ENCODE results near the gene BLACAT1.
"Not testable (repeated sequence)": the region's sequence is repeated elsewhere in the genome, so short reads cannot be mapped to it uniquely, and the experiment has no call there.

Gene BLACAT1

DNA sequence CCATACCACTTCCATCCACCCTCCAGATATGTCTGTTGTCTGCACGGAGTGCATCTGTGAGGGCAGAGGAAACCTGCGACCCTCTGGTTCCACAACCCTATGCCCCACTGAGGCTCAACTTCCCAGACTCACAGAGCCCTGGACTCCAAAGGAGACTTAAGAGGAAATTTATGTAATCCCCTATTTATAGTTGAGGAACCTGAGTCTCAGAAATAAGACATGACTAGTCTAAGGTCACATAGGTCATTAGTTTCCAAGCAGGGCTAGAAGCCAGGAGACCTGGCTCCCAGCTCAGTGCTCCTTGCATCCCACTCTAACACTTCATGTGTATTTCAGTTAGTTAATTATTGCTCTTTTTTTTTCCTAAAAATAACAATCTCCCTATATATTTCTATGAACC, 18.3 kb downstream of the BLACAT1 start:
- Histone ChIP-seq H3K27me3 (ENCODE audit: low read depth, low read length) (peaks cover 22% of the 10 kb centered on the region), H3K4me1 (ENCODE audit: low read length) (peaks cover 36% of the 10 kb centered on the region)

DNA sequence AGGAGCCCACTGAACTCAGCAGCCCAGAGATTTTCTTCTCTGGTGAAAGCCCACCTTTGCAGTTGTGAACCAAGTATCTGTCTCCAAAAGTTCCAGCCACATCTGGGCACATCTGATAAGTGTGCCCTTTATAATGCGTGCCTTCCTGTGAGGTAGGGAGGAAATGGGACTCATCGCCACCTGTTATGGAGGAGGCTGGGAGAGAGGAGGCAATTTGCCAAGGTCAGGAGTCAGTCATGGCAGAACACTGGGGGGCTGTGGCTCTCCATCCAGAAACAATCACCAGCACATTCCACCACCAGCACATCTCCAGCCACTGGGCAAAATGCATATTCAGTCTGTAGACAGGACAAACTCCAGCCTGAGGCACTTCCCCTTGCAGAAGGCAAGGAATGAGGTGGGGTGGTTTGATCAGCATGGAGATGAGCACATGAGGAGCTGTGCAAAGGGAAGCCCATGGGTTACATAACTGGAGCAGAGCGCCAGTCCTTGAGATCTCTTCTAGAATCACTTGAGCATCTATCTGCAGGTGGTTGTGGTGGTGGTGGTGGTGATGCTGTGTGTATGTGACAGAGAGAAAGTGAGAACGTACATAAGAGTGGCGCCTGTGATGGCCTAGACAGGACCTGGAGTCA, 19.0 kb downstream of the BLACAT1 start:
- Histone ChIP-seq H3K4me3 (ENCODE audit: low read length) (no peak overlapping the region), H4K20me1 (ENCODE audit: insufficient read depth, low read length) (no peaks in the 10 kb centered on the region), H3K9ac (ENCODE audit: low read length) (no peak overlapping the region), H3K9me3 (ENCODE audit: insufficient read depth, low read length) (no peaks in the 10 kb centered on the region), H3K4me2 (ENCODE audit: low read length) (no peak overlapping the region), H3K4me1 (ENCODE audit: low read length) (peaks cover 36% of the 10 kb centered on the region), H2AFZ (ENCODE audit: low read depth, low read length) (no peak overlapping the region), H3K27me3 (ENCODE audit: low read depth, low read length) (peaks cover 28% of the 10 kb centered on the region), H3K36me3 (replicated peaks; ENCODE audit: low read depth, low read length) (no peaks in the 10 kb centered on the region), H3K27ac (ENCODE audit: low read length) (no peak overlapping the region), H3K79me2 (ENCODE audit: low read length) (no peaks in the 10 kb centered on the region)
- TF ChIP-seq, protein P1, sequence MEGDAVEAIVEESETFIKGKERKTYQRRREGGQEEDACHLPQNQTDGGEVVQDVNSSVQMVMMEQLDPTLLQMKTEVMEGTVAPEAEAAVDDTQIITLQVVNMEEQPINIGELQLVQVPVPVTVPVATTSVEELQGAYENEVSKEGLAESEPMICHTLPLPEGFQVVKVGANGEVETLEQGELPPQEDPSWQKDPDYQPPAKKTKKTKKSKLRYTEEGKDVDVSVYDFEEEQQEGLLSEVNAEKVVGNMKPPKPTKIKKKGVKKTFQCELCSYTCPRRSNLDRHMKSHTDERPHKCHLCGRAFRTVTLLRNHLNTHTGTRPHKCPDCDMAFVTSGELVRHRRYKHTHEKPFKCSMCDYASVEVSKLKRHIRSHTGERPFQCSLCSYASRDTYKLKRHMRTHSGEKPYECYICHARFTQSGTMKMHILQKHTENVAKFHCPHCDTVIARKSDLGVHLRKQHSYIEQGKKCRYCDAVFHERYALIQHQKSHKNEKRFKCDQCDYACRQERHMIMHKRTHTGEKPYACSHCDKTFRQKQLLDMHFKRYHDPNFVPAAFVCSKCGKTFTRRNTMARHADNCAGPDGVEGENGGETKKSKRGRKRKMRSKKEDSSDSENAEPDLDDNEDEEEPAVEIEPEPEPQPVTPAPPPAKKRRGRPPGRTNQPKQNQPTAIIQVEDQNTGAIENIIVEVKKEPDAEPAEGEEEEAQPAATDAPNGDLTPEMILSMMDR (IDR thresholded peaks at IDR 0.05; ENCODE audit: low read depth, low read length): no peak
- no peak for TF ChIP-seq EZH2phosphoT487 (IDR thresholded peaks at IDR 0.05; ENCODE audit: low read depth)

More for the DNA sequence above, 18.3 kb downstream of the BLACAT1 start:
- Histone ChIP-seq H3K4me2 (ENCODE audit: low read length) (no peak overlapping the region), H3K27ac (ENCODE audit: low read length) (no peak overlapping the region), H3K9ac (ENCODE audit: low read length) (no peak overlapping the region), H3K36me3 (replicated peaks; ENCODE audit: low read depth, low read length) (no peaks in the 10 kb centered on the region), H4K20me1 (ENCODE audit: insufficient read depth, low read length) (no peaks in the 10 kb centered on the region), H3K79me2 (ENCODE audit: low read length) (no peaks in the 10 kb centered on the region), H2AFZ (ENCODE audit: low read depth, low read length) (no peak overlapping the region), H3K4me3 (ENCODE audit: low read length) (no peak overlapping the region), H3K9me3 (ENCODE audit: insufficient read depth, low read length) (no peaks in the 10 kb centered on the region)
- TF ChIP-seq, protein P1 (IDR thresholded peaks at IDR 0.05; ENCODE audit: low read depth, low read length): no peak
- no peak for TF ChIP-seq EZH2phosphoT487 (IDR thresholded peaks at IDR 0.05; ENCODE audit: low read depth)

DNA sequence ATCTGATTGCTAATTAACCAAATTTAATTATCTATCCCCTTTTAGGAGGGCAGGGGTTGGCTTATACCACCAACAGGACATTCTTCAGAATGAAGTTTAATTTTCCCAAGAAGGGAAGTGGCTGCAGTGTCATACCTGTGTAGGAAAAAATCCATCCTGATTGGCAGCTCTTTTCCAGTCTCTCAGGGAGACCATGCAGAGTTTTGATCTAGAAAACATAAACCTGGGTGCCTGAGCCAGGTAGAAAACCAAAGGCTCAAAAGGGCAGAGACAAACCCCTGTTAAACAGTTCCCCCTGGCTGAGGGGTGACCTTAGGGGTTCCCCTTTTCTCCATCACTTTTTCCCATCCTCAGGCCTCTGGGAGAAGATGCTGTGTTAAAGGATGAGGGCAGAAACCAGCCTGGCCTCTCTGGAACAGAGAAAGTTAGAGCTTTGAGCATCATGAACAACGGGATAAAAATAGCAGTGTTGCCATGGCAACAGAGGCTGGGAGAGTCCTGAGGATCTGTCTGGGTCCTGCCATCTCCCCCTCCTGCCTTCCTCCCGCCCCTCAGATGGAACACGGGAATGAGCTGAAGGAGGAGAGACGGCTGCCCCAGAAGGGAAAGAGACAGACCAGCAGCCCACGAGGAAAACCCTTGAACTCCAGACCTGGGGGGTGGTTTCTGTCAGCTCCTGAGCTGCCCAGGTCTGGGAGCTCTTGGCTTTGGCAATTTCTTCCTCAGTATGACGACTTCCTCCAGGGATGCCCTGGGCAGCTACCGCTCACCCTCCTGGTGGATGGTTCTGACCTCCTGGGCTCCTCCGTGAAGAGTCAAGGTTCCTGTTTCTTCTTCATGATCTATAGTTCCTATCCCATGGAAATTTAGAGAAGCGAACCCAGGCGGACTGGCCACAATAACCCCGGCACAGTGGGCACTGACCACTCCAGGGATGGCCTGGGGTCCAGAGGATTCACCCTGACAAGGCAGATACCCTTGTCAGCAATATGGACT, 20.0 kb downstream of the BLACAT1 start:
- Histone ChIP-seq H3K36me3 (replicated peaks; ENCODE audit: low read depth, low read length) (no peaks in the 10 kb centered on the region), H3K9me3 (ENCODE audit: insufficient read depth, low read length) (no peaks in the 10 kb centered on the region), H3K27me3 (ENCODE audit: low read depth, low read length) (peaks cover 35% of the 10 kb centered on the region), H3K27ac (ENCODE audit: low read length) (no peak overlapping the region), H2AFZ (ENCODE audit: low read depth, low read length) (no peak overlapping the region), H3K4me1 (ENCODE audit: low read length) (peaks cover 33% of the 10 kb centered on the region), H3K4me2 (ENCODE audit: low read length) (peak overlapping the region; percentile 53), H3K4me3 (ENCODE audit: low read length) (peak overlapping the region; percentile 17; the same call in 1 of the 2 replicates), H3K9ac (ENCODE audit: low read length) (no peak overlapping the region), H4K20me1 (ENCODE audit: insufficient read depth, low read length) (no peaks in the 10 kb centered on the region), H3K79me2 (ENCODE audit: low read length) (no peaks in the 10 kb centered on the region)
- TF ChIP-seq, protein P1 (IDR thresholded peaks at IDR 0.05; ENCODE audit: low read depth, low read length): no peak
- TF ChIP-seq EZH2phosphoT487 (IDR thresholded peaks at IDR 0.05; ENCODE audit: low read depth): no peak

- peaks cover 32% of the 10 kb centered on the region for H3K4me1 ChIP-seq (ENCODE audit: low read length)
- H3K27me3 ChIP-seq (ENCODE audit: low read depth, low read length): peaks cover 44% of the 10 kb centered on the region
- no peak overlapping the region for H2AFZ ChIP-seq (ENCODE audit: low read depth, low read length)
- H3K9ac ChIP-seq (ENCODE audit: low read length): no peak overlapping the region
- no peaks in the 10 kb centered on the region for H3K36me3 ChIP-seq (replicated peaks; ENCODE audit: low read depth, low read length)
- H3K27ac ChIP-seq (ENCODE audit: low read length): no peak overlapping the region
- no peaks in the 10 kb centered on the region for H3K9me3 ChIP-seq (ENCODE audit: insufficient read depth, low read length)
- H3K79me2 ChIP-seq (ENCODE audit: low read length): no peaks in the 10 kb centered on the region
- H3K4me3 ChIP-seq (ENCODE audit: low read length): 0 out of 2 replicates have a peak overlapping the region, but pooled peaks have one; percentile 2
- peak overlapping the region; percentile 53 for H3K4me2 ChIP-seq (ENCODE audit: low read length)
- TF ChIP-seq, protein P1 (IDR thresholded peaks at IDR 0.05; ENCODE audit: low read depth, low read length): no peak
- TF ChIP-seq EZH2phosphoT487 (IDR thresholded peaks at IDR 0.05; ENCODE audit: low read depth): no peak
- no peaks in the 10 kb centered on the region for H4K20me1 ChIP-seq (ENCODE audit: insufficient read depth, low read length)
Measured at GRCh38 chr1:205434738-205435137, 21.1 kb downstream of the BLACAT1 start.

- not testable (repeated sequence) for H3K79me2 ChIP-seq (ENCODE audit: low read length); H3K27ac ChIP-seq (ENCODE audit: low read length); H4K20me1 ChIP-seq (ENCODE audit: insufficient read depth, low read length); H3K4me3 ChIP-seq (ENCODE audit: low read length); H3K4me2 ChIP-seq (ENCODE audit: low read length); H3K36me3 ChIP-seq (replicated peaks; ENCODE audit: low read depth, low read length); H2AFZ ChIP-seq (ENCODE audit: low read depth, low read length); H3K9me3 ChIP-seq (ENCODE audit: insufficient read depth, low read length); H3K9ac ChIP-seq (ENCODE audit: low read length)
- H3K27me3 ChIP-seq (ENCODE audit: low read depth, low read length): peaks cover 54% of the 10 kb centered on the region
- peaks cover 34% of the 10 kb centered on the region for H3K4me1 ChIP-seq (ENCODE audit: low read length)
Measured at GRCh38 chr1:205432692-205433091, 23.2 kb downstream of the BLACAT1 start.

Data from OCI-LY3 (cell line).